Chondrocyte (in vitro differentiated cells): ENCODE measurements around the gene CLPTM1L. TPM values are rescaled to one million over a fixed set of nuclear protein-coding genes. Genes with fewer than 3 reads are reported as not detected.

Experiments
- DNase-seq: peaks from one replicate; pipeline ENCODE4 v3.0.0; 2021; ENCODE audit warnings: mixed read lengths, low spot score
- H3K27ac Mint-ChIP-seq: one replicate; pipeline ENCODE4 v1.8.0; 2021; ENCODE audit warnings: mild to moderate bottlenecking, moderate library complexity, mixed read lengths; ENCODE audit not compliant: unreplicated experiment
- H3K27me3 Mint-ChIP-seq: 2 replicates; pipeline ENCODE4 v1.8.0; 2021; ENCODE audit warnings: low read depth, mixed read lengths
- H3K36me3 Mint-ChIP-seq: 2 replicates; pipeline ENCODE4 v1.8.0; 2021; ENCODE audit warnings: low read depth, mixed read lengths
- H3K4me1 Mint-ChIP-seq: 2 replicates; pipeline ENCODE4 v1.8.0; 2021; ENCODE audit warnings: low read depth, mild to moderate bottlenecking, mixed read lengths
- H3K4me3 Mint-ChIP-seq: one replicate; pipeline ENCODE4 v1.8.0; 2021; ENCODE audit warnings: mild to moderate bottlenecking, moderate library complexity, mixed read lengths; ENCODE audit not compliant: unreplicated experiment
- H3K9me3 Mint-ChIP-seq: 2 replicates; pipeline ENCODE4 v1.8.0; 2021; ENCODE audit warnings: low read depth, mixed read lengths
- total RNA-seq: library from RNA; stranded (reverse); gene quantifications from 3 replicates; pipeline ENCODE4 v1.2.1, GENCODE V29; 2021
- TF ChIP-seq, protein P1 (sequence below): fragments of 200-600 bp; sonication (generic); IDR thresholded peaks from 2 replicates; pipeline ENCODE4 v1.5.0; 2021; ENCODE audit warnings: antibody characterized with exemption, mild to moderate bottlenecking, moderate library complexity

The CLPTM1L gene
- total RNA-seq, 1 donor from 2014 or later, result 81.6 TPM

DNA sequence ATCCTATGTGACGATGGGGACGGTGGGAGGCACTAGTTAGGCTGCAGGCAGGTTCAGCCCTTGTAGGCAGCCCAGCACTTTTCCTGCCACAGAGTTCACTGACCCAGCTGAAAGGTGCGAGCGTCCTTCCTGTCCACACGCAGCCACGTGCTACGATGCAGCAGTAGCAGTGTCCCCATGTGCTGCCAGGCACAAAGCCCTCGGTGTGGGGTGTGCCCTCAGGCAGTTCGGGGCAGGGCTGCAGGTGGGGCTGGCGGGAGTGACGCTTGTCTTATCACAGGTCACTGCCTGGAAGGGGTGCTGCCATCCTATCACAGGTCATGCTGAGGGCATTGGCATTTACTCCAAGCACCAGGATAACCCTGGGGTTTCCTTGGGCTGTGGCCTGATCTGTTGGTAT, 46.8 kb upstream of the CLPTM1L start:
- Mint-ChIP-seq H3K4me1 (peaks cover 4% of the 10 kb centered on the region), H3K9me3 (peaks cover 4% of the 10 kb centered on the region), H3K36me3 (no peaks in the 10 kb centered on the region), H3K27me3 (peaks cover 61% of the 10 kb centered on the region), H3K4me3 (no peak overlapping the region), H3K27ac (no peak overlapping the region)
- TF ChIP-seq, protein P1, sequence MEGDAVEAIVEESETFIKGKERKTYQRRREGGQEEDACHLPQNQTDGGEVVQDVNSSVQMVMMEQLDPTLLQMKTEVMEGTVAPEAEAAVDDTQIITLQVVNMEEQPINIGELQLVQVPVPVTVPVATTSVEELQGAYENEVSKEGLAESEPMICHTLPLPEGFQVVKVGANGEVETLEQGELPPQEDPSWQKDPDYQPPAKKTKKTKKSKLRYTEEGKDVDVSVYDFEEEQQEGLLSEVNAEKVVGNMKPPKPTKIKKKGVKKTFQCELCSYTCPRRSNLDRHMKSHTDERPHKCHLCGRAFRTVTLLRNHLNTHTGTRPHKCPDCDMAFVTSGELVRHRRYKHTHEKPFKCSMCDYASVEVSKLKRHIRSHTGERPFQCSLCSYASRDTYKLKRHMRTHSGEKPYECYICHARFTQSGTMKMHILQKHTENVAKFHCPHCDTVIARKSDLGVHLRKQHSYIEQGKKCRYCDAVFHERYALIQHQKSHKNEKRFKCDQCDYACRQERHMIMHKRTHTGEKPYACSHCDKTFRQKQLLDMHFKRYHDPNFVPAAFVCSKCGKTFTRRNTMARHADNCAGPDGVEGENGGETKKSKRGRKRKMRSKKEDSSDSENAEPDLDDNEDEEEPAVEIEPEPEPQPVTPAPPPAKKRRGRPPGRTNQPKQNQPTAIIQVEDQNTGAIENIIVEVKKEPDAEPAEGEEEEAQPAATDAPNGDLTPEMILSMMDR, result no peak
- DNase-seq, result no peak

DNA sequence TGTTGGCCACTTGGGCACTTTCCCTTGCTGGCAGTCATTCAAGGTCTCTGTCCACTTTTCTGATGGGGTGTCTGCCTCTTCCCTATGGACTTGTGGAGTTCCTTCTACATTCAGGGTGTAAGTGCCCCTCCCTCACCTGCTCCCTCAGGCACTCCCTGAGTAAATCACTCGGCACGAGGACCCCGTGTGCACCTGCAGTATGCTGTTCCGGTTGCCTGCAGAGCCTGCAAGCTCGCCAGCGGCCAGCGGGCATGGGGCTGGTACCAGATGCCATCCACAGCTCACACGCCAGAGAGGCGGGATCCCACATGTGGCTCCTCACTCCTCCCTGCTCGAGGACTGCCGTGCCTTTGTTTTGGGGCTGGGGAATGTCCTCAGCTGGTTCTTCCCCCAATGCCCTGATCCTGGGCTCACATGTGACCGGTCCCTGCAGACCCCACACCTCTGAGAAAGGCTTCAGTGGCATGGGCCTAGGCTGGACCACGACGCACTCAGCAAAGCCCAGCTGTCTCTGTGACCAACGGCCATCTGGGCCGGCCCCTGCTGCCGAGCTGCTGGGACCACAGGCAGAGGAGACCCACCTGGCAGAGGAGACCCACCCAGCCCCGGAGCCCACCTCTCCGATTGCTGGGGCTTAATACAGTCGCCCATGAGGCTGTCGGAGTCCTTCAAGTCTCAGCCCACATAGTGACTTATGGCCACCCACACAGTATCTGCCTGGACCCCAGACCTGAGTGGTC, 46.1 kb upstream of the CLPTM1L start:
- TF ChIP-seq, protein P1, result no peak
- no peak overlapping the region for H3K27ac Mint-ChIP-seq
- H3K36me3 Mint-ChIP-seq, result no peaks in the 10 kb centered on the region
- no peak for DNase-seq
- H3K27me3 Mint-ChIP-seq, result peaks cover 60% of the 10 kb centered on the region
- peaks cover 4% of the 10 kb centered on the region for H3K9me3 Mint-ChIP-seq
- peaks cover 11% of the 10 kb centered on the region for H3K4me1 Mint-ChIP-seq
- no peak overlapping the region for H3K4me3 Mint-ChIP-seq

DNA sequence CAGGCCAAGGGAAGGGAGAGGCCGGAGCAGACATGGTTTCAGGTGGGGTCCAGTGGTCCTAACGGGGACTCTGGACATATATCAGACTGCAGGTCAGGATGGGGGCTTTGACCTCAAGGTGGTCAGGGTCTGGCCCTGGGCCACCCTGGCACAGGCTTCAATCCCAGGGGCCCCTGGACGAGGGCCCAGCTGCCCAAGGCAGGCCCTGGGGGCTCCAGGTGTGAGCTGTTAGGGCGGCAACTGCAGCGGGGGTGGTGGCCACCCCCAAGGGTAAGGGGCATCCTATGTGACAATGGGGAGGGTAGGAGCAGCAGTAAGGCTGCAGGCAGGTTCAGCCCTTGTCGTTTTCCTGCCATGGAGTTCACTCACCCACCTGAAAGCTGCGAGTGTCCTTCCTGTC, 45.4 kb upstream of the CLPTM1L start:
- H3K4me1 Mint-ChIP-seq, result peaks cover 15% of the 10 kb centered on the region
- peaks cover 58% of the 10 kb centered on the region for H3K27me3 Mint-ChIP-seq
- H3K36me3 Mint-ChIP-seq, result no peaks in the 10 kb centered on the region
- H3K27ac Mint-ChIP-seq, result no peak overlapping the region
- peaks cover 4% of the 10 kb centered on the region for H3K9me3 Mint-ChIP-seq
- DNase-seq, result no peak
- TF ChIP-seq, protein P1, result no peak
- no peak overlapping the region for H3K4me3 Mint-ChIP-seq

DNA sequence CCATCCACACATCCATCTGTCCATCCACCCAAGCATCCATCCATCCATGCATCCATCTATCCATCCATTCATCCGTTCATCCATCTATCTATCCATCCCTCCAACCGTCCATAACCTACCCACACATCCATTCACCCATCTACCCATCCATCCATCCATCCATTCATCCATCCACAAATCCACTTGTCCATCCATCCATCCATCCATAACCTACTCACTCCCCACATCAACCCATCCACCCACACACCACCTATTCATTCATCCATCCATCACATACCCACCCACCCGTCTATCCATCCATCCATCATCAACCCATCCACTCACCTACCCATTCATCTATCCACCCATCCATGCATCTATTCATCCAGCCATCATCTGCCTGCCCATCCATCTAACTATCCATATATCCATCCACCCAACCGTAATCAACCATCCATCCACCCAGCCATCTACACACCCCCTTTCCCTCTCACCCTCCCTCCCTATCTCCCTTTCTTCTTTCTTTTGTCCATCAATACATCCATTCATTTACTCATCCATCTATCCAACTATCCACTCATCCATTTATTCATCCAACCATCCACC, 43.6 kb upstream of the CLPTM1L start:
- TF ChIP-seq, protein P1, result no peak
- Mint-ChIP-seq H3K4me1 (peaks cover 15% of the 10 kb centered on the region), H3K9me3 (peaks cover 4% of the 10 kb centered on the region), H3K27ac (no peak overlapping the region), H3K27me3 (peaks cover 54% of the 10 kb centered on the region), H3K4me3 (no peak overlapping the region), H3K36me3 (no peaks in the 10 kb centered on the region)
- DNase-seq, result no peak

DNA sequence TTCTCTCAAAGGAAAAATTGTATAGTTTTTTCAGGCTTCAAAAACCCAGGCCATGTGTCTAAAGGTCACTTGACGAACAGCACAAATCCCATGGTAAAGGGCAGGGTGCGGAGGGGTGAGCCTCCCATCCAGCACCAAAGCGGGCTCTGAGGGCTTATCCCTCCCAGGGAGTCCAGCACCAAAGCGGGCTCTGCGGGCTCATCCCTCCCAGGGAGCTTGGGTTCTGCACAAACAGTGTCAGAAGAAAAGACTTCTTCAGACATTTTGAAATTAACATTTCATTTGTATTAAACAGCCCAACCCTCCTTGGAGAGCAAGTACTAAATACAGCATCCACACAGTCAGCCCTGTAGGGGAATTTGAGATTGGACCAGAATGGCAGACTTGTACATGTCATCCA, 43.0 kb upstream of the CLPTM1L start:
- no peak for DNase-seq
- Mint-ChIP-seq H3K4me1 (peaks cover 15% of the 10 kb centered on the region), H3K36me3 (no peaks in the 10 kb centered on the region), H3K27me3 (peaks cover 58% of the 10 kb centered on the region), H3K4me3 (no peak overlapping the region), H3K27ac (no peak overlapping the region), H3K9me3 (peaks cover 4% of the 10 kb centered on the region)
- TF ChIP-seq, protein P1, result no peak
